Mucosa of rectum (tissue), 2 donors: ENCODE measurements around the gene EXD3.
A peak's percentile ranks its signal among the peaks of the same experiment; 100 is the strongest.
"Not testable (repeated sequence)": the region's sequence is repeated elsewhere in the genome, so short reads cannot be mapped to it uniquely, and the experiment has no call there.

Source experiments
- H3K27ac ChIP-seq, 2 donors: one replicate each; pipeline ENCODE4 v1.7.0; 2013; ENCODE audit warnings: inconsistent platforms in 2 of 2, low read depth in 2 of 2, low read length in 2 of 2
- H3K27me3 ChIP-seq, 2 donors: one replicate each; pipeline ENCODE4 v1.7.0; 2013; ENCODE audit warnings: low read length in 2 of 2; ENCODE audit not compliant: control insufficient read depth in 2 of 2, insufficient read depth in 2 of 2
- H3K36me3 ChIP-seq, 2 donors: one replicate each; pipeline ENCODE4 v1.7.0; 2013; ENCODE audit warnings: low read length in 2 of 2; ENCODE audit not compliant: control insufficient read depth in 2 of 2, insufficient read depth in 2 of 2
- H3K4me1 ChIP-seq, 2 donors: one replicate each; pipeline ENCODE4 v1.7.0; 2013; ENCODE audit warnings: low read length in 2 of 2, mild to moderate bottlenecking in 1 of 2; ENCODE audit not compliant: control insufficient read depth in 2 of 2, insufficient read depth in 2 of 2
- H3K4me3 ChIP-seq, 2 donors: one replicate each; pipeline ENCODE4 v1.7.0; 2013; ENCODE audit warnings: low read length in 2 of 2
- H3K9ac ChIP-seq, 2 donors: one replicate each; pipeline ENCODE4 v1.7.0; 2013; ENCODE audit warnings: low read length in 2 of 2, low read depth in 1 of 2, mild to moderate bottlenecking in 1 of 2
- H3K9me3 ChIP-seq, 2 donors: one replicate each; pipeline ENCODE4 v1.7.0; 2013; ENCODE audit warnings: low read length in 2 of 2; ENCODE audit not compliant: control insufficient read depth in 2 of 2
- donor health status: healthy.
- donor health status: Normal muscosa, but diverticular disease.

EXD3 gene

GRCh38 chr9:137410236-137410890 lies 12.6 kb downstream of the EXD3 start:
- not testable (repeated sequence) for H3K27me3 ChIP-seq, H3K36me3 ChIP-seq, H3K27ac ChIP-seq, H3K4me3 ChIP-seq, H3K9ac ChIP-seq, H3K9me3 ChIP-seq
- H3K4me1 ChIP-seq: peaks cover 30 to 34% of the 10 kb centered on the region in 2 donors

- H3K4me1 ChIP-seq: peaks cover 28 to 32% of the 10 kb centered on the region in 2 donors
Observed at GRCh38 chr9:137409515-137409914, 13.4 kb downstream of the EXD3 start.

GRCh38 chr9:137408651-137409405 lies 14.1 kb downstream of the EXD3 start:
- Histone ChIP-seq H3K27ac (no peak overlapping the region), H3K4me3 (no peak overlapping the region), H3K27me3 (no peaks in the 10 kb centered on the region), H3K9ac (no peak overlapping the region), H3K4me1 (peaks cover 26 to 27% of the 10 kb centered on the region in 2 donors), H3K9me3 (no peaks in the 10 kb centered on the region), H3K36me3 (no peaks in the 10 kb centered on the region)

More at GRCh38 chr9:137409515-137409914, 13.4 kb downstream of the EXD3 start:
- H3K36me3 ChIP-seq: no peaks in the 10 kb centered on the region
- H3K4me3 ChIP-seq: no peak overlapping the region
- no peak overlapping the region for H3K9ac ChIP-seq
- no peak overlapping the region for H3K27ac ChIP-seq
- no peaks in the 10 kb centered on the region for H3K9me3 ChIP-seq
- no peaks in the 10 kb centered on the region for H3K27me3 ChIP-seq

GRCh38 chr9:137407590-137408300 lies 15.2 kb downstream of the EXD3 start:
- H3K27me3 ChIP-seq: no peaks in the 10 kb centered on the region
- H3K4me1 ChIP-seq: peaks cover 21 to 22% of the 10 kb centered on the region in 2 donors
- peak overlapping the region in 1 of 2 donors; percentile 48 for H3K27ac ChIP-seq
- no peaks in the 10 kb centered on the region for H3K36me3 ChIP-seq
- H3K9me3 ChIP-seq: no peaks in the 10 kb centered on the region
- H3K9ac ChIP-seq: peak overlapping the region in 1 of 2 donors; percentile 64
- H3K4me3 ChIP-seq: peak overlapping the region in 1 of 2 donors; percentile 48

- peak overlapping the region; percentile 52 to 64 for H3K9ac ChIP-seq
- peak overlapping the region; percentile 42 to 48 for H3K27ac ChIP-seq
- no peaks in the 10 kb centered on the region for H3K9me3 ChIP-seq
- H3K36me3 ChIP-seq: peaks cover 0 to 4% of the 10 kb centered on the region in 2 donors
- peaks cover 17% of the 10 kb centered on the region in 2 donors for H3K4me1 ChIP-seq
- no peaks in the 10 kb centered on the region for H3K27me3 ChIP-seq
- H3K4me3 ChIP-seq: peak overlapping the region; percentile 31 to 48
Observed at GRCh38 chr9:137406876-137407589, 15.9 kb downstream of the EXD3 start.

GRCh38 chr9:137406085-137406760 lies 16.7 kb downstream of the EXD3 start:
- Histone ChIP-seq H3K4me1 (peaks cover 13 to 14% of the 10 kb centered on the region in 2 donors), H3K27me3 (no peaks in the 10 kb centered on the region), H3K36me3 (peaks cover 0 to 6% of the 10 kb centered on the region in 2 donors), H3K27ac (peak overlapping the region in 1 of 2 donors; percentile 42), H3K9me3 (no peaks in the 10 kb centered on the region), H3K9ac (peak overlapping the region in 1 of 2 donors; percentile 57), H3K4me3 (peak overlapping the region in 1 of 2 donors; percentile 48)

GRCh38 chr9:137405677-137406081 lies 17.3 kb downstream of the EXD3 start:
- Histone ChIP-seq H3K36me3 (peaks cover 0 to 6% of the 10 kb centered on the region in 2 donors), H3K4me1 (peaks cover 9 to 14% of the 10 kb centered on the region in 2 donors)

GRCh38 chr9:137404961-137405567 lies 17.9 kb downstream of the EXD3 start:
- Histone ChIP-seq H3K27me3 (no peaks in the 10 kb centered on the region), H3K9me3 (no peaks in the 10 kb centered on the region), H3K9ac (no peak overlapping the region), H3K4me3 (no peak overlapping the region), H3K36me3 (peaks cover 0 to 6% of the 10 kb centered on the region in 2 donors), H3K27ac (no peak overlapping the region), H3K4me1 (peaks cover 9 to 14% of the 10 kb centered on the region in 2 donors)

More at GRCh38 chr9:137405677-137406081, 17.3 kb downstream of the EXD3 start:
- Histone ChIP-seq H3K4me3 (no peak overlapping the region), H3K9ac (no peak overlapping the region), H3K27me3 (no peaks in the 10 kb centered on the region), H3K27ac (no peak overlapping the region), H3K9me3 (no peaks in the 10 kb centered on the region)

GRCh38 chr9:137403269-137403668 lies 19.7 kb downstream of the EXD3 start:
- Histone ChIP-seq H3K9me3 (no peaks in the 10 kb centered on the region), H3K9ac (no peak overlapping the region), H3K36me3 (peaks cover 0 to 8% of the 10 kb centered on the region in 2 donors), H3K27ac (no peak overlapping the region), H3K27me3 (no peaks in the 10 kb centered on the region), H3K4me3 (no peak overlapping the region), H3K4me1 (peaks cover 14 to 16% of the 10 kb centered on the region in 2 donors)
